ENCODE data around the gene CAB39.

The CAB39 gene

GRCh38 chr2:230864605-230865306, 152.1 kb downstream of the CAB39 start, which contains the start of gene ITM2C:
Gene ITM2C, plus strand, starts transcription at chr2:230864942. Its CDS starts 84 bp downstream, at chr2:230865026.
- peak; percentile 99 for DNase-seq

- DNase-seq = no peak
These were observed 152.7 kb downstream of the CAB39 start for GRCh38 chr2:230865307-230865765.

- peak; percentile 36 for DNase-seq
These were observed 153.4 kb downstream of the CAB39 start for GRCh38 chr2:230865766-230866755.

GRCh38 chr2:230866756-230867523, 154.3 kb downstream of the CAB39 start:
- peak; percentile 69 for DNase-seq

- no peak for DNase-seq
These were observed 155.7 kb downstream of the CAB39 start for GRCh38 chr2:230868161-230868946.

- DNase-seq = no peak
These were observed 156.6 kb downstream of the CAB39 start for GRCh38 chr2:230868947-230869913.

- no peak for DNase-seq
These were observed 157.4 kb downstream of the CAB39 start for GRCh38 chr2:230869914-230870543.
